Keratinocyte (primary cell): ENCODE results near the gene LMTK2.

Source experiments
- CTCF ChIP-seq, 3 experiments: IDR thresholded peaks in 1 of 3; conservative IDR thresholded peaks in 1 of 3; optimal IDR thresholded peaks in 1 of 3; 2 replicates in 2 of 3; 3 replicates in 1 of 3; pipeline versions ENCODE3 to v1.5.1; 2011; ENCODE audit warnings: low read length in 3 of 3, mild to moderate bottlenecking in 3 of 3, moderate library complexity in 2 of 3, control low read depth in 1 of 3, inconsistent platforms in 1 of 3; ENCODE audit not compliant: insufficient read depth in 2 of 3; ENCODE audit errors: extremely low read depth in 1 of 3
- EZH2 ChIP-seq: IDR thresholded peaks from one replicate; pipeline ENCODE4 v1.6.1; 2012; ENCODE audit warnings: inconsistent platforms, mild to moderate bottlenecking, low read length, moderate library complexity

- TF ChIP-seq CTCF (optimal IDR thresholded peaks at IDR 0.05 in 1 of 3, IDR thresholded peaks at IDR 0.05 in 1 of 3, conservative IDR thresholded peaks at IDR 0.05 in 1 of 3; ENCODE audit: extremely low read depth in 1 of 3, insufficient read depth in 2 of 3, low read length in 3 of 3) (no peak), EZH2 (no peak)
These were observed 151.0 kb downstream of the LMTK2 start for GRCh38 chr7:98257701-98258100.
